Stimulated activated CD8-positive, alpha-beta memory T cell treated with anti-CD3 and anti-CD28 coated beads, Interleukin-12 subunit alpha, Interleukin-12 subunit beta, amount 100 ng/mL, for 4 hours (primary cell): ENCODE results near the gene MRGPRX2.
A peak's percentile ranks its signal among the peaks of the same experiment; 100 is the strongest.

Experiments
- DNase-seq: peaks from one replicate; pipeline ENCODE4 v3.0.0-alpha.2; 2020; ENCODE audit warnings: low read depth

MRGPRX2 gene

DNA sequence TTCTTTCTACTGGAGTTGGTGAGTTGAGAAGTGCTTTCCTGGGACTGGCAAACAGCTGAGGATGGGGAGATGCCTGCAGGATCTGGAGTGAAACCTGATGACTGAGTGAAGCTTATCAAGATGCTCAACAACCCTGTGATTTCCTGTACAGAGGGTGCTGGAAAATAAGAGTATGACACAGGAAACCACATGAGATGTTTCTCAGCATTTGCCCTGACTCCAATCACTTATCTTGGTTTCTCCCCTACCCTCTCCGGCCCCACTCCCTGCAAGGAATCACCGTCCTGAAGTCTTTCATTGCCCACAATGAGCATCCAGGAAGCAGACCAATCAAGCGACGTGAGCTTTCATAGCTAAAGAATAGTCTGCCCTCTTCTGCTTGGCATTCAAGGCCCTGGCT lies at the start of gene MRGPRX2:
Gene MRGPRX2, minus strand, starts transcription at position 89 of the 400 bp plus-strand sequence. CDS start 4,315 bp downstream, outside the sequence.
- DNase-seq: no peak

DNA sequence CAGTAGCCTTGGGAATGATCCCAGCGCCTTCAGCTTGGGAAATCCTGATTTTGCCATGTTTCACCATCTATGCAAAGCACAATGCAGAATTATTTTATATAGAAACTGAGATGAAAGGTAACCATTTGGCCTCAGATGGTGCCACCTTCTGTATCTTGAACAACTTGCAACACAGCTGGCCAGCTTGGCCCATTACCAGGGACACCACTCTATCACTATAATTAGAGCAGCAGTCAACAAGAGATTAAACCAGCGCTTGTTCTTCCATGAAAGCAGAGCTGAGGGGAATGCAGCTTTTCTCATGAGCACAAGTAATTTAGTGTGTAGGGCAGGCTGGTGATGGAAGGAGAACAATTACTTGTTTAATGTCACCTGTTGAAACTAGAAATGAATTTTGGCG lies 49.8 kb upstream of the MRGPRX2 start:
- DNase-seq: no peak

DNA sequence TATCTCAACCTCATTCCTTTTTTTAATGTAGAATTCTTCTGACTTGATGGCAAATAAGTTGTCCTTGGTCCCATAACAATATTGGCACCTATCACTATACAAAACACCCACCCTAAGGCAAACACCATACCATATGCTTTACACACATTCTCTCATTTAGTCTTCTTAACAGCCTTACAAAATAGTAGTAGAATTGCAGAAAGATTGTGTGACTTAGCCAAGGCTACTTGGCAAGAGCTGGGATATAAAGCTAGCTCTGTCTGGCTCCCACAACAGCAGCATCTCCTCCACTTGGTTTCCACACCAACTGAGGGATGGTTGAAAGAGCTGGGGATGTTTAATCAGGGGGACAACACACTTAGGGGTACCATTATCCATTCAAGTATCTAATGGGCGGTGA lies 46.6 kb upstream of the MRGPRX2 start:
- DNase-seq: no peak

DNA sequence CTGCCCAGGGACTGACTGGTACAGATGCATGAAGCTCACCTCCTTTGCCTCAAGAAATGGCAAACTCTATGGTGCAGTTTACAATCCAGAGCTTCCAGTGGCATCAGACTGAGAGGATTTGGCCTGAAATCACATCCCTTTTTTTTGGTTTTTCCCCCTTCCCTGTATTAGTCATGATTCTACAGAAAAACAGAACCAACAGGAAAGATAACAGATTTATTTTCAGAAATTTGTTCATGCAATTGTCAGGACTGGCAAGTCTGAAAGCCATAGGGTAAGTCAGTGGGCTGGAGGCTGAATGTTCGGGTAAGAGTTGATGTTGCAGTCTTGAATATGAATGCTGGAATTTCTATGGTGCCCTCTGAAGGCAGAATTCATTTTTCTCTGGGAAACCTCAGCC lies 44.5 kb upstream of the MRGPRX2 start:
- no peak for DNase-seq

DNA sequence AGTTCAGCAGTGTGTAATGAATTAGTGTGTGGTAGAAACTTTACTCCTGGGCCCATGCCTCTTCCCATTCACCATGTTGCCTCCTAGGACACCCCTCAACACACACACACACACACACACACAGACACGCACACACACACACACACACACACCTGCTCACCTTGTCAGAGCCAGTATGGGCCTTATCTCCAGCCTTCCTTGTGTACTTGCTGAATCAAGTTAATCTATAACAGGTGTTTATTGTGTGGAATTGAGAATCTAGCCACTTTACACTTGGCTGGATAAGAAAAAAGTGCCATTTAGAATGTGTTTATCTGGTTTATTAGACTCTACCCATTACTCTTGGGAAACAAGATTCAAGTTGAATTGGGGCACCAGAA lies 42.0 kb upstream of the MRGPRX2 start:
- no peak for DNase-seq

DNA sequence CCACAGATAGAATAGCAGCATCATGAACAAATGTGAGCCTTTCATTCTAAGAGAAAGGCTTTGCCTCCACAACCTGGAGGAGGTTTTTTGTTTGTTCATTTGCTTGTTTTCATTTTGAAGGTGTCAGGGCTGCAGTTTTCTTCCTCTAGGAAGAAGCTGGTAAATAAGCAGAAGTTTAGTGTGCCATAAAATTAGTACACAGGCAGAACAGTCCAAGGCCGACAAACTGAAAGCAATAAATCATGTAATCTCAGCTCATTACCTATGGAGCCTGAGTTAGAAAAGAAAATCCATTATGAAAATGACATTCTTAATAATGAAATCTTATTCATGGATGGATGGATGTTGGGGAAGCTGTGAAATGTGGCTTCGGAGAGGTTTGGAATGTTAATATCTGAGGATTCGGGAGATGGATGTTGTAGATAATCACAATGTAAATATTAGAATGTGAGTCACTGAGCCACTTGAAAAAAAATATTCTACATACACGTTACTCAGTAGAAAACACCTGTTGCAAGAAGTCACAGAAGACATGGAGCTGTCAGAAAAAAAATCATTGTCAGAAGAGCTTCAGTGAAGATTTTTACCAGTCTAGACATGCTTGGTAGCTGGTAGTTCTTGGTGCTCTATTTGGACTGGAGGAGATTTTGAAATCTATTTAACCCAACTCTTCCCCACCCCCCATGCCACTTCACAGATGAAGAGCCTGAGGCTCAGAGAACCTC lies 41.4 kb upstream of the MRGPRX2 start:
- no peak for DNase-seq

DNA sequence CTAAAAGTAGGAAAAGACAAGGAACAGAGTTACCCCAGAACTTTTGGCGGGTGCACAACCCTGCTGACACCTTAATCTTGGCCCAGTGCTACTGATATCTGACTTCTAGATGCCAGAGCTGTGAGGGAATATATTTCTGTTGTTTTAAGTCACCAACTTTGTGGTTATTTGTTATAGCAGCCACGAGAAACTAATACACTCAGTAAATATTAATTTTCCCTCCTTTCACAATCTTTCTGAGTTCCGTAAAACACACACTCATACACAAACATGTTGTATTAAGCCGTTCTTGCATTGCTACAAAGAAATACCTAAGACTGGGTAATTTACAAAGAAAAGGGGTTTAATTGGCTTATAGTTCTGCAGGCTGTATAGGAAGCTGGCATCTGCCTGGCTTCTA lies 40.4 kb upstream of the MRGPRX2 start:
- no peak for DNase-seq

DNA sequence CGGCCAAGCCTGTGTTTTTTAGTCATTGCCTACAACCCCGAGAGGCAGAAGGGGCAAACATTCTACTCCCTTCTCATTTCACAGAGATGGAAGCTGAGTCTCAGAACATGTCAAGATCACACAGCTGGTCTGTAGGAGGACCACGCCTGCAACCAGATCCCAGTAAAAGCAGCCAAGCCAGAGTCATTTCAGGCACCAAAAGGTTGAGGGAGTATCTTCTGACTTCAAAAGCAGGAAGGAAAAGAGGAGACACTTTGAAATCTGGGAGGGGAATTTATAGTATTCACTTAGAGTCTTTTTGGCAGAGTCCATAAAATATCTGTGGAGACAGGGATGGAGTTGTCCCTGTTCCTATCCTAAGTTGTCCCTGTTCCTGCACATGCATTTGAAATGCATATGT lies 38.6 kb upstream of the MRGPRX2 start:
- no peak for DNase-seq

DNA sequence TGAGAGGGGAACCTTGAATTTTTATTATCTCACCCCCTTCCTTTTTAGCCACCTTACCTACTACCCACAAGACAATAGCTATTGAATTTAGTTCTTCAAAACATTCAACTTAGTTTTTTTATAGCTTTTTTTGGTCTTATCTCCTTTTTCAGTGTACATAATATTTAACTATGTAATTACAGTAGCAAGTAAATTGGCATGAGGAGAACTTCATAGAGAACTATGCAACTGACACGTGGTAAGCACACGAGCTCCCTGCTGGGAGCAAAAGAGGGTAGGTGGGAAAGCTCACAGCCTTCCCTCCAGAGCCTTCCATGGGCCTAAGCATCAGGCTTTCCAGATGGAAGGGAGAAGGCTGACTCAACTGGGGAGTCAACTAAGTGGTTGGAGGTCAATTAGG lies 34.3 kb upstream of the MRGPRX2 start:
- no peak for DNase-seq

DNA sequence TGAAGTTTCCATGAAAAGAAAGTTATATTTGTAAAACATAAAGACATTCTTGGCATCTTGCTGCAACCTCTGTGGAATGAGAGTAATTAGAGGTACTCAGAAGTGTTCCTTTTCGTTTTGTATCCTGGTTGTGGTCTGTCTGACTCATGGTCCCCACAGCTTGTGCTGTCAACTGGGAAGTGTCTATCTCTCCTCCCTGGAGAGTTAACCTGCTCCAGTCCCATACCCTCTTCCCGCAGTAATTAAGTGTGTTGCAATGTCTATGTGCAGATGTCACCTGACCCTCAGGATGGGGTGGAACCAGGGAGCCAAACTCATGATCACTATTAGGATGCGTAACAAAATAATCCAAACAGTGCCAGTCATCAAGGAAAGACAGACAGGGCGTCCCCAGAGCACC lies 33.5 kb upstream of the MRGPRX2 start:
- DNase-seq: no peak

DNA sequence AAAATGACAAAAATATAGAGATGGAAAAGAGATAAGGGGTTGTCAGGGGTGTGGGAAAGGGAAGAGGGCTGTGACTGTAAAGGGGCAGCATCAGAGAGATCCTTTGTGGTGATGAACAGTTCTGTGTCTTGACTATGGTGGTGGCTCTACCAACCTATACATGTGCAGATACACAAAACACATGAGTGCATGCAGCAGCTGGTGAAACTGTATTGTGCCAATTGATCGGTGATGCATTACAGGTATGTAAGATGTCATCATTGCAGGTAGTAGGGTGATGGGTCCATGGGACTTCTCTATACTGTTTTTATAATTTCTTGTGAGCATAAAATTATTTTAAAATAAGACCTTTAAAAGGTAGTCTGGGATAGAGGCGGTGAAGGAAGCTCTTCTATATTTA lies 32.3 kb upstream of the MRGPRX2 start:
- DNase-seq: no peak

DNA sequence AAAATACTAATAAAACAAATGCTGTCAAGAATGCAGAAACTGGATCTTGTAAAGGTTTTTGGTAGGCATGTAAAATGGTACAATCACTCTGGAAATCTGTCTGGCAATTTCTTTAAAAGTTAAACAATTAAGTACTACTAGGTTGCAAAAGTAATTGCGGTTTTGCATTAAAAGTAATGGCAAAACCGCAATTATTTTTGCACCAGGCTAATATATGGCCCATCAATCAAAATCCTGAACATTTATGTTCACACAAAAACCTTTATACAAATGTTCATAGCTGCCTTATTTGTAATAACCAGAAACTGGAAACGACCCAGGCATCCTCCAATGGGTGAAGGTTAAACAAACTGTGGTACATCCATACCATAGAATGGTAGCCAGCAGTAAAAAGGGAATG lies 31.8 kb upstream of the MRGPRX2 start:
- DNase-seq: no peak

DNA sequence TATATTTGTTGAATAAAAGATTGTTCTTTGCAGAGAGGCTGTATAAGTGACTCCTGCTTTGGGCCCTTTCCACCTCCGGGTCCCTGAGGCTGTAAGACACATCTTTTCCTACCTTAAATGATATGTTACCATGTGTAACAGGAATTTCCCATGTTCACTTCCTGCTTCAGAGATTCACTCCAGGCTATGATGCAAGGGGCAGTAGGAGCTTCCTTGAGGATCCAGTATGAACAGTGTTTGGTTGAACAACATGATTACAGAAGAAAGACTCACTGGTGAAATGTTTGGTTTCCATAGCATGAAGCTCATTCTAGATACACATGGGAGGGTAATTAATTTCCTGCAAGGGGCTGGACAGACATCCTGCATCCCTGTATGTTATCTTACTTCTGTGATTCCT lies 30.8 kb upstream of the MRGPRX2 start:
- DNase-seq: no peak

DNA sequence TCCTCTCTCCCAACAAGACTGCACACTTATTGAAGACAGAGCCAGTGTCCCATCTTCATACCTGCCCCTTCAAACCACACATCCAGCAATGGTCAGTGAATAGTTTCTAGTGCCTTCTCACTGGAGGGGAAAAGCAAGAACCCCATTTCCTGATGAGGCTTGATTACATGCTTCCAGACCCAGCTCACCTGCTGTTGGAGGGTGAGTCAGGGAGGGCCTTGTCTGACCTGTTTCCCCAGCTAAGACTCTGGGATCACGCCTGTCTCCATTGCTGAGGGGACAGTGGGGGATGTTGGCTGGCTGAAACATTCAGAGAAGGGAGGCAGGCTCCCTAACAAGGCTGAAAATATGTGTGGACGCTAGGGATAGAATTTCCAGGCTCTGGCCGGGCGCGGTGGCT lies 28.9 kb upstream of the MRGPRX2 start:
- DNase-seq: no peak

DNA sequence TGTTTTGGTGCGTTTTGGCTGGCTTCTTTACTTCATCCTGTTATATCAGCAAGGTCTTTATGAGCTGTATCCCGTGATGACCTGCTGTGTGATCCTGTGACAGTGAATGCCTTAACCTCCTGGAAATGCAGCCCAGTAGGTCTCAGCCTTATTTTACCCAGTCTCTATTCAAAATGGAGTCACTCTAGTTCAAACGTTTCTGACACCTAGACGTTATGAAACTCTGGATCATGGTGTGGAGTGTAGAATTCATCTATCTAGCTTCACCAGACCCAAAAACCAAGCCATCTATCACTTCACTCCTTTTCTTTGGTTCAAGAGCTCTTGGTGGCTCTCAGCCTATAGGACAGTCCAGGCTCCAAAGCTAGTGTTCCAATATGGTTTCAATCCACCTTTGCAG lies 28.3 kb upstream of the MRGPRX2 start:
- no peak for DNase-seq

DNA sequence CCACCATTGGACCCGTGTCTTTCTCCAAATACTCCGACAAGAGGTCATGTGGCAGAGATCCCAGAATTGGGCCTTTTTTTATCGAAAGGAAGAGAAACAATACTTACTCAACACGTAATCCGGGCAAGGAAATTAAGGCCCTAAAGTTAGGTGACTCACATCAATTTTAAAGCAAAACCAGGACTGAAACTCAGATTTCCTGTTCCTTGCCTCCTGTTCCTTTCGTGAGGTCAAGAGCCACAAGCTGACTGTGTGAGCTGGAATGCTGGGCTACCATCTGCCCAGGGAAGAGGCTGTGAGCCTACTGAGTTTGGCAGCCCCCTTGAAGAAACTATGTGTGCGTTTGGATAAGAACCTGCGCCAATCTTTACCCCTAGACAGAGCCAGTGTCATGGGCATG lies 27.1 kb upstream of the MRGPRX2 start:
- no peak for DNase-seq

DNA sequence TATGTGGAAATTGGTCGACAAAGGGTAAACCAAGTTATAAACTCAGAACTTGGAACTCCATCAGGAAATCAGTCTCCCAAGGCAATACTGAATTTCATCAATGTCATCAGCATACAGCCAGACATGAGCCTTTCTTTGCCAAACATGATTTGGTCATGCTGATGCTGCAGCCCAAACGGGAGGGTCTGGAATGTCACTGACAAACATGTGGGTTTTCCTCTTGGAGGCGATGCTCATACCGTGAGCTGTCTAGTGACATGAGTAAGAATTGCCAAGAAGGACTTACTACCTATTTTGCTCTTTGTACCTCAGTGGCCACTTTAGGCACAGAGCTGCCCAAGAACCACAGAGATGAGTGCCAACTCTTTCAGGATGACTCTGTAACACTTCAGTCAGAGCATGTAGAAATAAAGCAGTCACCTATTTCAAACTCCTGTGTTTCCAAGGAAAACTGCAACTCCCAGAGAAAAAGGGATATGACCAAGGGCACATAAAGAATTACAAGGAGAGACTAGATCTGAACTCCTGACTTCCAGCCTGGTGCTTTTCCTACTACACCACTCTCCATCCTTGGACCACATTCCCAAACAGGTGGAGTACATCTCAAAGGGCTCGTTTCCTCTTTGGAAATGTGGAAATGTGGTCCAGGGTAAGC lies 24.3 kb upstream of the MRGPRX2 start:
- no peak for DNase-seq

DNA sequence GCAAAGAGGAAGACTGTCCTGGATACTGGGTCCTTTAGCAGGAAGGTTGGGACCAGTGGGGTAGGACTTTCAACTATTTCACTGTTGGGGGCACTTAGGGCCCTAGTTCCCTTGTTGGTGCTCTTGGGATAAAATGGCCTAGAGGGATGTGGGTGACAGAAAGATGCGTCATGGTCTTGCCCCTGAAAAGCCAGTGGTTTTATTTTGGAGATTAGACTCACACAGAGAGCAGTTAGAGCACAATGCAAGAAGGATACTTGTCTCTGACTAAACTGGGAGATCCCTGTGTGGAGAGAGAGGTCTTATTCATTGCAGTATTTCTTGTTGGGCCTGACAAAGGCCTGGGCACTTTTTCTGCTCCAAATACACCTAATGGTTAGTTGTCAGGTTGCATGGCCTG lies 22.6 kb upstream of the MRGPRX2 start:
- DNase-seq: no peak

DNA sequence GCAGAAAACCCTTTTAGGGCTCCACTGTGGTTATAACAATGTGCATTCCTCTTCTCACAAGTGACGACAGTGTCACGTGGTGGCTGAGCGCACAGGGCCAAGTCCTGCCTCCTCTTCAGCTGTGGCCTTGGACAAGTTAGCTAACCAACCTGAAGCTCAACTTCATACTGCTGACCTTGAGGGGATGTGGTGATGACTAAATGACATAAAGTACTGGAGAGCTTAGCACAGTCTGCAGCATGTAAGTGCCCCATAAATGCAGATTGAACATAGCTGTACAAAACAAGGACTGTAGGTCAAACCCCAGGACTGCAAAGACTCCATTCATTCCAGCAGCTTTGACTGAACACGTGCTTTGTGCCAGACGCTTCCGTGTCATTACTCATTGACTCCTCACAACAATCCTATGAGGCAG lies 20.1 kb upstream of the MRGPRX2 start:
- no peak for DNase-seq

DNA sequence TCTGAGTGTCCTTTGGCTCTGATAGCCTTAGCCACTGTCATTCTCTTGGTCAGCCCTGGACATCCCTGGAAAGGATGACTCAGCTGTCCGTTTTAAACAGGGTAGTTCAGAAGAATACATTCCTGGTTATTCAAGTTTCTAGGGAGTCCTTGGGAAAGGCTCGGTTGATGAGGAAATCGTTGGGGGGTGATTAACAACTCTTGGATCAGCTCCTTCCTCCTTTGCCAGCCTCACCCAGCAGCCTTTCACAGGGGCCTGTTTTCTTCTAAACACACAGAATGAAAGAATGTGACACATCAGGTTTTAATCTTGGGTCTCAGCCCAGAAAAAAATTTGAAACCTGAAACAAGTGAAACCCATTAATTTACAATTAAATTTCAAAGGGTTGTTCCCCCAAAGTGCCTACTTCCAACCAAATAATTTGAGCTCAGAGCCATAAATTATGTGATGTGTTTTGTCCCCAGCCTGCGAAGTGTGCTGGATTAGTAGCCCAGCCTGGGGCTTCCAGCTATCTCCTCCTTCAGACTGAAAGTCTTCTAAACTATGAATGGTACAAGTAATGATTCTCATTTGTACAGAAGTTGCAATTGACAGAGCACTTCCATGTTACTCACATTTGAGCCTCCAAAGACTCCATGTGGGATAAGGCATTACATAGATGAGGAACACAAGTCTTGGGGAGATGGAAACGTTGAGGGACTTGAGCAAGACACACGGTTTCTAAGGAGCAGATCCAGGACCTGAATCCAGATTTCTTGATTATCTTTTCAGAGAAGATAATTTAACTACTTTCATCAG lies 19.3 kb upstream of the MRGPRX2 start:
- no peak for DNase-seq

DNA sequence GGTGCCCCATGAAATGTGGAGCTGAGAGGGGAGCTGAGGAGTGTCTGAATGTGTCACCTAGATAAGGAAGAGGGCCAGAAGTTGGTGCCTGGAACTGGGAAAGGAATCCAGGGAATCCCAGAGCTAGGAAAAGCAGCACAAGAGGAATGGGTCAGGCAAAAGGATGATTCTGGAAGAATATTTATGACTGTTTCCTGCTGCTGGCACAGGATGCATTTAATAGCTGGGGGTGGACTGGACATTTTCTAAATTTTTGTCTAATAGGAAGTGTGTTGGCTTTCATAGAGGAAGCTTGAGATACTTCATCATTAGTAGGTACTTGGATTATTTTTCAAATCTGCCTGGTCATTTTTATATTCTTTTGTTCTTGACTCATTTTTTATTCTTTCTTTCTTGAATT lies 17.4 kb upstream of the MRGPRX2 start:
- DNase-seq: no peak

DNA sequence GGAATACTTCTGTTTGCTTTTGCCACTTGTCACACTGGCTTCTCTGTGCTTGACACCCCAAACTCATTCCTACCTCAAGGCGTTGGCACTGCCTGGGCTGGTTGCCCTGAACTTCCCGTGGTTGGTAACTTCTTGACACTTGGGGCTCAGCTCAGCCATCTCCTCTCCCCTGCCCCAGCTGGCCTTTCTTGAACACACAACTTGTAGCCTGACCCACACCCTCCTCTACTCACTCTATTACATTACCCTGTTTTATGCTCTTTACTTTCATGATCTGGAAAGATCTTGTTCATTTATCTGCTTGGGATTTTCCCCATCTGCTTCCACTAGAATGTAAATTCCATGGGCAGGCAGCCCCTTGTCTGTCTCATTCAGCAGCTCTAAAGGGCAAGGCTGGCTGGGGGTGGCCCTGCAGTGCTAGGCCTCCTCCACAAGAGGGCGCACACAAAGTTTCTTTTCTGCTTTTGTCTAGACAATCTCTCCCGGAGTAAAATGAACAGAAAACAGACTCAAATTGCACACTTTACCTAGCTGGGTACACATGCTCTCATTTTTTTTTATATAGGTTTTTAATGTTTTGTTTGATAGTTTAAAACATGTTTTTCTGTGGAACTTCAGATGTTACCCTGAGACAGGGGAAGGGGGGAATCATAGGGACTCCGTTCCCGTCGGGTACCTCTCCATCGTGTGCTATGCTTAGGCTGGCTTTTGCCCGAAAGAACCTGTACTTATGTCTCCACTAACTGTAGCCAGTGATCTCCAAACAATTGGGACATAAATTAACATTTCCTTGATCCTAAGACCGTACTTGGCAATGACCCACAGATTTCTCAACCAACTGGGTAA lies 16.4 kb upstream of the MRGPRX2 start:
- DNase-seq: peak; percentile 15
